Measurements from ENCODE around the gene SELENOF. TPM values are rescaled to one million over a fixed set of nuclear protein-coding genes. Genes with fewer than 3 reads are reported as not detected.
A peak's percentile ranks its signal among the peaks of the same experiment; 100 is the strongest.

Gene SELENOF
- 100 to 1,000 TPM; 186 to 204 TPM for total RNA-seq
- long read RNA-seq, transcript SELENOF-202 (4 exons, 1,220 nt): minor isoform, 6 of 152 reads
- long read RNA-seq, transcript SELENOF-201 (5 exons, 1,781 nt): major isoform, 129 of 152 reads
- long read RNA-seq, partial matches to known transcripts: 1 of 152 reads
- long read RNA-seq, other reads (novel, unspliced or antisense): 15 of 152 reads

DNA sequence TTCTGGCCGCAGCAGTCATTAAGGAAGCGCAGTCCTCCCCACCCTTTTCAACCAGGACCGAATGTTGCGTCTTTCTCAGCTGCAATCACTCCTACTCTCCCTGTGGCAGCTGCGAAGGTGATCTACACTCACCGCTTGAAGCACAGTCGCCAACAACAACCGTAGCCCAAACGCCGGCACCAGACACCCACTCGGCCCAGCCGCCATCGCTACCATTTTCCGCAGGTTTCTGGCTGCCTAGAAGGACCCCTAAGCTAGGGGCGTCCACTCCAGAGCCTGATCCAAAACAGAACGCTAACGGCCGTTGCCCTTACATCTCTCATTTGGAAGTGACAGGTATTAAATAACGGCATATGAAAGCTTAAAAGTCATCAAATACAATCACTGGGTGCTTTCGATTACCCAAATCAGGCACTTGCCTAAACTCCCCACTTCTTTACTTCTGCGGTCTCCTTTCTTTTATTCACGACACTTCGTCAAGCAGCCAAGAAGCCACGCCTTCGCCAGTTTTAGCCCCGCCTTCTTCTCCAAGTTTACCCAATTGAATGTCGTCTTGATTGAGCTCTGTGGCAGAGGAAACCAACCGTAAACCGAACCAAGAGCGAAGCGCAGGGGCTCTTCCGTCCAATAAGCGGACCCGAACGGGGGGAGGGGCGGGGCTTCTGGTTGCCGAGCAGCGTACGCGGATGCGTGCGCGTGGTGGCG, at the start of gene SELENOF:
Gene SELENOF (minus strand): TSS at position 231 of the 705 bp plus-strand sequence. CDS start 15 bp downstream, at position 216.
- intact Hi-C loops (cut with DNase I, micrococcal nuclease): no loop called here
- peak; percentile 99 to 100 for DNase-seq
- peak; percentile 94 for ATAC-seq

DNA sequence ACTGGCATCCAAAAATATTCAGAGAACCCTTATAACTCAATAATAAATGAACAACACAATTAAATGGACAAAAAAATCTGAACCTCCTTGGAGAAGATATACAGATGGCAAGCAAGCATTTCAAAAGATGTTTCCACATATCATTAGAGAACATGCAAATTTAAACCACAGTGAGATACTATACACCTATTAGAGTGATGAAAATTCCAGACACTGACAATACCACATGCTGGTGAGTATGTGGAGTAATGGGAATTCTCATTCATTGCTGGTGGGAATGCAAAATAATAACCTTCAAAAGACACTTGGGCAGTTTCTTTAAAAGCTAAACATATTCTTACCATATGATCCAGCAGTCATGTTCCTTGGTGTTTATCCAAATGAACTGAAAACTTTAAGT, 46.6 kb upstream of the SELENOF start:
- intact Hi-C loops (cut with DNase I, micrococcal nuclease): loop anchor here in 1 of 2 donors (10.0 kb wide), 1 partner anchor 126 kb away; no protein-coding TSS in a partner anchor
- no peak for DNase-seq
- ATAC-seq: no peak

DNA sequence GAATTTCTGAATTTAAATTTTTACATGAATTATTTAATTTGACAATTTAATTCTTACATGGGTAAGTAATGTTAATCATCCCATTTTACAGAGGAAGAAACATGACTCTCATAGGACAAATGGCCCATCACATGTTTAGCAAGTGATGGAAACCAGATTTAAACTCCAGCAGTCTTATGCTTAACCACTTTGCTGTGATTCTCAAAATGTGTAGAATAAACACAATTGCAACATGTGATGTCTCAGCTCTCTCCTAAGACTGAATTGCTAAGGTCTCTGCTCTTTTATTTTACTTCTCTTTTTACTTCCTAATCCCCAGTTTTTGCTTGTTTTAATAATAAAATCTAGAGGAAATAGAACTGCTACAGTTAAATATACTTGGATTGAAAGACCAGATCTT, 43.3 kb upstream of the SELENOF start:
- ATAC-seq (no peak), DNase-seq (no peak)
- intact Hi-C loops (cut with DNase I, micrococcal nuclease): no loop called here

DNA sequence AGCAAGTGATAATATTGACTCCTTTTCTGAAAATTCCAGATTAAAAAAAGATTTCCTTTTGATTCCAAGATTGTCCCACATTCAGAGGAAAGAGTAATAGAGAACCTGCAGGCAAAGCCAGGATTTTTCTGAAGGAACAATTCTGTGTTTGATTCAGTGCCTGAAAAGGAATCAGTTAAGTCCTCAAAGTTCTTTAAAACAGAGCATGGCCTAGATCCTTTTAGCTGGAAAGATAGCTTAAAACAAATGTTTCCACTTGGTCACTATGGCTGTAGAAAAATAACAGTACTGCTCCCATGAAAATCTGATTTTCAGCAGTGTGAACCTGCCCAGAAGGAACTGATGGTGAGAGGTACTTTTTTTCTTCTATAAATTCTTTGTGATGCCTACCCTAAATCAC, 42.3 kb upstream of the SELENOF start:
- ATAC-seq (no peak), DNase-seq (no peak)
- intact Hi-C loops (cut with DNase I, micrococcal nuclease): no loop called here

DNA sequence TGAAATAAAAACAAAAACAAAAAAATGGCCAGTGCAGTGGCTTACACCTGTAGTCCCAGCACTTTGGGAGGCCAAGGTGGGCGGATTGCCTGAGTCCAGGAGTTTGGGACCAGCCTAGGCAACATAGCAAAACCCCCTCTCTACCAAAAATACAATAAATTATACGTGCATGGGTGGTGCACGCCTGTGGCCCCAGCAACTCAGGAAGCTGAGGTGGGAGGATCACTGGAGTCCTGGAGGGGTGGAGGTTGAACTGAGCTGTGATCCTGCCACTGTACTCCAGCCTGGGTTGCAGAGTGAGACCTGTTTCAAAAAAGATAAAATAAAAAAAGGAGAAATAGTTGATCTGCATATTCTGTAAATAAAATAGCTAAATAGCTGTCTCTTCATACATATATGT, 41.8 kb upstream of the SELENOF start:
- DNase-seq (no peak), ATAC-seq (no peak)
- intact Hi-C loops (cut with DNase I, micrococcal nuclease): no loop called here

DNA sequence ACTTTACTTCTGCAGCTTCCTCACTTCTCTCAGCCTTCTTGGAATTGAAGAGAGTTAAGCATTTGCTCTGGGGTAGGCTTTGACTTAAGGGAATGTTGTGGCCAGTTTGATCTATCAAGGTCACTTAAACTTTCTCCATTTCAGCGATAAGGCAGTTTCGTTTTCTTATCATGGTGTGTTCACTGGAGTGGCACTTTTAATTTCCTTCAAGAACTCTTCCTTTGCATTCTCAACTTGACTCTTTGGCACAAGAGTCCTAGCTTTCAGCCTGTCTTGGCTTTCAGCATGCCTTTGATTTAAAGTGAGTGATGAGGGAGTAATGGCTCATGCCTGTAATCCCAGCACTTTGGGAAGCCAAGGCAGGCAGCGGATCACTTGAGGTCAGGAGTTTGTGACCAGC, 39.2 kb upstream of the SELENOF start:
- DNase-seq: no peak
- intact Hi-C loops (cut with DNase I, micrococcal nuclease): no loop called here
- ATAC-seq: no peak

DNA sequence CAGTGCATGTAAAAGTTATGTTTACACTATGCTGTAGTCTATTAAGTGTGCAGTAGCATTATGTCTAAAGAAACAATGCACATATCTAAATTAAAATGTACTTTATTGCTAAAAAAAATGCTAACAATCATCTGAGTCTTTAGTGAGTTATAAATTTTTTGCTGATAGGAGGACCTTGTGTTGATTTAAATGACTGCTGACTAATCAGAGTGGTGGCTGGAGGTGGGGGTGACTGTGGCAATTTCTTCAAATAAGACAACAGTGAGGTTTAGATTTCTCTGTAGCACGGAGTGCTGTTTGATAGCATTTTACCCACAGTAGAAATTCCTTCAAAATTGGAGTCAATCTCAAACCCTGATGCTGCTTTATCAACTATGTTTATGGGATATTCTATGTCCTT, 37.5 kb upstream of the SELENOF start:
- intact Hi-C loops (cut with DNase I, micrococcal nuclease): no loop called here
- ATAC-seq: no peak
- no peak for DNase-seq

DNA sequence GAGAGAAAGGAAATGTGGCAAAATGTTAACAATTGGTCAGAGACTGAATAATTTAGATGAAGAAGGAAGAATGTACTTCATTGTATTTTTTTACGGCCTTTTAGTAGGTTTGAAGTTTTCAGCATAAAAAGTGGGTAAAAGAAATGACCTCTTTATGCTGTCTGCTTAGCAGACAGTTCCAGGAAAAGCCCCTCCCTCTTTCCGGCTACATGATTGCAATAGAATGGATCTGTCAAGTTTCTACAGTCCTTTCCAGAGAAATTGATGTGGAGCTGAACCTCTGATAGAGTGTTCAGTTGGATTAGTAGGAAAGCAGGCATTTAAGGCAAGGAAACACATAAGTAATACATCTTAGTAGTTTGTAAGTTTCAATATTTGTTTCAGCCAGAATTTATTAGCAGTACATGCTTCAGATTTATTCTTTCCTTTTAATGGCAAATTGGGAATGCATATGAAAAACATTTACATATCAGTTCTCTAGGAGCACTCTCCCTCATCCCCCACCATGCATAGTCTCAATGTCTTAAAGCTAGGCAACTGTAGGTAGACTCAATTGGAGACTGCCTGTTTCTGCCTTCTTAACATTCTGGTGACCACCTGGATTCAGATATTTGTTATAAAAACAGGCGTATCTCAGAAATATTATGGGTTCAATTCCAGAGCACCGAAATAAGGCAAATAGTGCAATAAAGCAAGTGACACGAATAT, 36.9 kb upstream of the SELENOF start:
- DNase-seq: no peak
- intact Hi-C loops (cut with DNase I, micrococcal nuclease): no loop called here

DNA sequence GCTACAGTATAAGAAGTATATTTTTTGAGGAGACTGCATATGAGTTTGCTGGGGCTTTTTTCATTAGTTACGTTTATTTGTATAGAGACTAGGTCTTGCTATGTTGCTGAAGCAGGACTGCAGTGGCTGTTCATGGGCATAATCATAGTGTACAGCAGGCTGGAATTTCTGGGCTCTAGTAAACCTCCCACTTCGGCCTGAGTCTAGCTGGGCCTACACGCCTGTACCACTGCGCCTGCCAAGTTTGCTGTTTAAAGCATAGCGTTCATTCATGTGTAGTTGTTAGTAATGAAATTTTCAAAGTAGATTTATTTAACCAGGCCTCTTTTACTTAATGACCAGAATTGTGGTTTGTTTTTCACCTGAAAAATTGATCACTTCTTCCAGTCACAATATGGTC, 34.3 kb upstream of the SELENOF start:
- DNase-seq: no peak
- ATAC-seq: no peak

More for the DNA sequence above, 36.9 kb upstream of the SELENOF start:
- ATAC-seq: no peak

DNA sequence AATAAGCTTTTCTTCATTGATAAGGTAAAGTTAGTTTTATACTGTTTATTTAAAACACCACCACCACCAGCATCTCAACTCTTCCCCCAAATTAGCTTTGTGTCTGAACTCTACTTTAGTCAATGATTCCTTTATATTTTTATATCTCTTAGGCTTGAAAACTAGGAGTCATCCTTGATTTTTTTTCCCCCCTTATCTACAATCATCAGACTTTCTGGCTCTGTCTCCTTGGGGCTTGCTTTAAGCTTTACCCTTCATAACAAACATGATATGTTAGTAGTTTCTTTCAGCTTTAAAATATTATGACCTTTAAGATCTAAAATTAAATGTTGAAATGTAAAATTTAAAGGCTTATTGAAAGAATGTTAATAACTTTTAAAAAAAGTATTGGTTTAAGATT, 28.8 kb upstream of the SELENOF start:
- intact Hi-C loops (cut with DNase I, micrococcal nuclease): no loop called here
- DNase-seq (no peak), ATAC-seq (no peak)

More for the DNA sequence above, 34.3 kb upstream of the SELENOF start:
- intact Hi-C loops (cut with DNase I, micrococcal nuclease): no loop called here

DNA sequence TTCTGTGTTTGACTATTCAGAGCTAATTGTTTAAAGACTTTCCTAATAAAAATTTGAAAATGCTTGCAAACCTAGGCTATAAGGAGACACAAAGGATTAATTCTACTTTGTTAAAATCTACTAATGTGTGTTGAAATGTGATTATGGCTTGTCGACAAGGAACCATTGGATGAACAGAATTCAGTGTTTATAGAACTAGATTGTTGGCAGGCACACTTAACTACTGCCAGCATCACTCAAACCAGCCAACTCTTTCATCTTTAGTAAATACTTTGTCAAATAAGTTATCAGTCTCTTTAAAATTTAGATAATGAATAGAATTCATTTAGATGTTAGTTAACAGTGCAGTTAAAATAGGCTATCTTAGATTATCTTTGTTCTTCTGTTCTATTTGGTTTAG, 28.1 kb upstream of the SELENOF start:
- intact Hi-C loops (cut with DNase I, micrococcal nuclease): no loop called here
- no peak for ATAC-seq
- DNase-seq: no peak

DNA sequence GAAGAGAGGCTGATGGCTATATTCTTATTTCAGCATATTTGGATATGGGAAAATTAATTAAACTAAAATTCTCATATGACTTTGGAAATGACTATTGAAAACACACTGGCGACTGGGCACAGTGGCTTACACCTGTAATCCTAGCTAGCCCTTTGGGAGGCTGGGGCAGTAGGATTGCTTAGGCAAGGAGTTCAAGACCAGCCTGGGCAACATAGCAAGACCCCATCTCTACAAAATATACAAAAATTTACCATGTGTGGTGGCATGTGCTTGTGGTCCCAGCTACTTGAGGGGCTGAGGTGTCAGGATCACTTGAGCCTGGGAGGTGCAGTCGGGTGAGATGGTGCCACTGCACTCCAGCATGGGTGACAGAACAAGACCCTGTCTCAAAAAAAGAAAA, 26.7 kb upstream of the SELENOF start:
- DNase-seq (no peak), ATAC-seq (no peak)
- intact Hi-C loops (cut with DNase I, micrococcal nuclease): no loop called here

DNA sequence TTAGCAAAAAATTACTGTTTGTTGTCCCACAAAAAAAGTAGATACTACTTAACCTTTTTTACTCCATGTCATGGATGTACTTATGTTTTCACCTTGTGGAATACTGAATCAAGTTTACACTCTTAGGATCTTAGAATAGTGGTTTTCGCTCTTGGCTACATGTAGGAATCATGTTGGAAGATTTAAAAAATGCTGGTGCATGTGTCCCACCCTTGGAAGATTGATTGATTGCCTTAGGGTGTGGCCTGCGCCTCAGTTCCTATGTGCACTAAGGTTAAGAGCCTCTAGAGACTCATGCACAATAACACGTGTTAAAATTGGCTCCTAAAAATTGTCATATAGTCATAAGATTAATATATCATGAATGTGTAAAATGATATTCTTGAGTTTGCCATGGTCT, 25.5 kb upstream of the SELENOF start:
- intact Hi-C loops (cut with DNase I, micrococcal nuclease): no loop called here

DNA sequence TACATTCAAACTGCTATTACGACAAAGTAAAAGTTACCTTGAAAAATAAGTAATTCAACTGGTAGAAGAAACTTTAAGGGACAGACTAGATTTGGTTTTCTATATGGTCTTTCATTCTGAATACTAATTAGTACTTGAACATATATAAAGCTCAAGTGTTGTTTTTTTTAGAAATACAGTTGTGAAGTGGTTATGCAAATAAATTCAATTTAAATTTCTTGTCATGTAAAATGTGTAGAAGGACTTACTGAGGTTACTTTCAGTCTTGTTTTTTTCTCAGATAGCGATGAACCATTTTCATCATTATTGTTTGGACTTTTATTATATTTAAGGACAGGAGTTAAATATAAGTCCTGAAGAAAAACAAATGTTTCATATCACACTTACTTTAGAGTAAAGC, 24.9 kb upstream of the SELENOF start:
- intact Hi-C loops (cut with DNase I, micrococcal nuclease): no loop called here
- no peak for DNase-seq
- ATAC-seq: no peak

More for the DNA sequence above, 25.5 kb upstream of the SELENOF start:
- ATAC-seq: no peak
- no peak for DNase-seq

DNA sequence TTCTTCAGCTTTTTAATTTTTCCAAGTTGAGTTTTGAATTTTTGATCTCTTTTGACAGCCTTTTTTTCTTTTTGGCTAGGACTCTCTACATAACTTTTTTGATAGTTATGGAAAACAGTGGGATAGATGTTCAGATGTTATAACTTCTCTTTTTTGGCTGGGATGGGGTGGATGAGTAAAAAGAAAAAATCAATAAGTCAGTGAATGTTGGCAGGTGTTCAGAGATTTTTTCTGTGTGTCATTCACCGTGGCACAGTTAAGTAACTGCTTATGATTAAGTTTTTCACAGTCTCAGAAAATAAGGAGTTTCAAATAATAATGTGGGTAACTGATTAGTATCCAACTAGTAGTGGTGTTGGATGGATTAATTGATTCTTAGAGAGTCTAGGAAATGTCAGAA, 24.5 kb upstream of the SELENOF start:
- ATAC-seq (no peak), DNase-seq (no peak)
- intact Hi-C loops (cut with DNase I, micrococcal nuclease): no loop called here

DNA sequence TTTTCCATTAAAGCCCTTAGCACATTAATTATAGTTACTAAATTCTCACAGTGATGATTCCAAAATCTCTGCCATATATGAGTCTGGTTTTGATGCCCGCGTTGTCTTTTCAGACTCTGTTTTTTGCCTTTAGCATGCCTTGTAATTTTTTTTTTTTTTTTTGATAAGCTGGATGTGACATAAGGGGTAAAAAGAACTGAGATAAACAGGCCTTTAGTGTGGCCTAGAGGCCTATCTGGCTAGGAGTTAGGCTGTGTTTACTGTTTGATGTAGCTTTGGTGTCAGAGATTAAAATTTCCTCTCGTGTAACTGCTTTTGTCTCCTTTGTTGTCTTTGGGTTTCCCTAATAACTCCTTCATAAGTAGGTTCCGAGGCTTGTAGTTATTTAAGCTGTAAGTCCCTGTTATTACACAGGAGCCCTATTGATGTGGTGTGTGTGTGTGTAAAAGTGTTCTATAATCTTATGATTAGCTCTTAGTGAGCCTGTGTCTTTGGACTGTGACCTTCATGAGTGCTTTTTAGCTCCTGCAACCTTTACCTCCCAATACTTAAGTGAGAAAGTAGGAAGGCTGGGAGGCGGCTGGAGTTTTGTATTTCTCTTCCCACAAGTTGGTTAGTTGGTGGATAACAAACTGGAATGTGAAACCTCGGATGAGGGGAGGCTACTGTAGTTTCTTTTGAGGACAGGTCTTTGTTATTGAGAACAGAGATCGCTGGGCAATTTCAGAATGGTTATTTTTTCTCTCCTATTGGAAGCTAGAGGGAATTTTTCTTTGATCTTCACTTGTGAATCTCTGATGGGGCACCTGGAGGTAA, 19.8 kb upstream of the SELENOF start:
- intact Hi-C loops (cut with DNase I, micrococcal nuclease): no loop called here
- DNase-seq: no peak
- ATAC-seq: no peak

DNA sequence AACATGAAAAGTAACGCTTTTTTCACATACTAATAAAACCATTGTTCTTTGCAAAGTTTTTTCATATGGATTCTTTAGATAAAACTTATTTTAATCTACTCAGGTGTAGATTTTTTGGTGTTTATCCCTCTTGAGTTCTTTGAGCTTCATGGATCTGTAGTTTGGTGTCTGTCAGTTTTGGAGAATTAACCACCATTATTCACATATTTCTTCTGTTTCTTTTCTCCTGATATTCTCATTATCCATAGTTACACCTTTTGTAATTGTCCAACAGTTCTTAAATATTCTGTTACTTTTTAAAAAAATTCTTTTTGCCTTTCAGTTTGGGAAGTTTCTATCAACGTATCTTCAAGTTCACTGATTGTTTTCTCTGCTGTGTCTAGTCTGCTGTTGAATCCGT, 19.1 kb upstream of the SELENOF start:
- DNase-seq: no peak
- intact Hi-C loops (cut with DNase I, micrococcal nuclease): no loop called here
- no peak for ATAC-seq

DNA sequence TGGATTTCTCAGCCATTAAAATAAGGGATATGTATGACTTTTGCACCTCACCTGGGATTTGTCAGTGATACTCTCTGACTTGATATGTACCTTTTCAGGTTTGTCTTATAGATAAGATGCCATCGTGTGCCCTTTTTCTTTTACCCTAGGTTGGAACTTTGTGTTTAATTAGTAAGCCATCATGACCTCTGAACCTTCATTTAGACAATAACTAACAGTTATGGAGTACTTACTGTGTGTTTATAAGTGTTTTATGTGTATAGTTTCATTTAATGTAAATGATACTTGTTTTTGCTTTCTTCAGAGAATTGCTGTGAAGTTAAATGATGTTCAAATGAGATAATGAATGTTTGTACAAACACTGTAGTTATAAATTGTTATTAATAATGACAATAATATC, 14.9 kb upstream of the SELENOF start:
- intact Hi-C loops (cut with DNase I, micrococcal nuclease): no loop called here
- ATAC-seq (peak; percentile 62), DNase-seq (no peak)

DNA sequence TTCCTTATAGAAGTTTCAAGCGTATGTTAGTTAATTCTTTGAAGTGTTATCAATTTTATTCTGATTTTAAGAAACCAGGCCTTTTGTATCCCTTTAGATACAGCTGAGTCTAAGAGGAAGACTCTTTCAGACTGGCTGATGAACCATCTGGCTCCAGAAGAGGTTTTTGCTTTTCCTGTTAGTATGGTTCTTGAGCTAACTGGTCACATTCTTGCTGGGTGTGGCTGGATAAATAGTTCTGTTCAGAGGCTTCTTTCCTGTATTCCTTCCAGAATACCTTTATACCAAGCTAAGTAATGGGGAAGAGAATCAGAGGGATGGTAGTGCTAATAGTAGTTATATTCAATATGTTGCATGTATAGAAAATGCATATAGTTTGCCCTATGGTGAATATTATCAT, 13.0 kb upstream of the SELENOF start:
- DNase-seq (no peak), ATAC-seq (peak; percentile 86)
- intact Hi-C loops (cut with DNase I, micrococcal nuclease): no loop called here
